ENCODE measurements around the gene CAT.

The CAT gene

DNA sequence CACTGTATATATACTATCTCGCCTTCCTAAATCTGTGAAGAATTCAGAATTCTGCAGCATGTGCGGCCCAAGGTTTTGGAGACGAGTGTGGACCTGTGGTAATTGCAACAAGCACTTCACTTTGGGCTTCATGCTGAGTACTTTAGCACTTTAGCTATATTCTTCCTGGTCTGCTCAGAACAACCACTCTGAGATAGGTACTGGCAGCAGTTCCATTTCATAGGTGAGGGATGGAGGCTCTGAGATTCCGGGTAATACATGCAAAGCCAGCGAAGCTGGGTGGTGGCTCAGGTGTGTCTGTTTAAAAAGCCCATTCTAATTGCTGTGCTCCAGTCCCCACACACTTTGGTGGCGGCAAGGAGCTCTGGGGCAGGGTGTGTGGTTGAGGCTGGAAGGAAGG, 68.4 kb downstream of the CAT start:
- H3K27me3 ChIP-seq (ENCODE audit: control insufficient read depth, low read length), result no peaks in the 10 kb centered on the region
- H3K4me2 ChIP-seq (ENCODE audit: low read length), result no peak overlapping the region
- H3K9me2 ChIP-seq (replicated peaks; ENCODE audit: control insufficient read depth, low read length), result no peaks in the 10 kb centered on the region
- no peaks in the 10 kb centered on the region for H4K20me1 ChIP-seq (ENCODE audit: control insufficient read depth, insufficient read depth, low read depth, low read length)
- no peaks in the 10 kb centered on the region for H3K36me3 ChIP-seq (ENCODE audit: control insufficient read depth, low read length)
- TF ChIP-seq CTCF (IDR thresholded peaks at IDR 0.05; ENCODE audit: low read depth, low read length, poor library complexity, severe bottlenecking) (no peak), EZH2phosphoT487 (IDR thresholded peaks at IDR 0.05; ENCODE audit: borderline replicate concordance, low read length) (no peak)
- no peak overlapping the region for H3K27ac ChIP-seq (ENCODE audit: low read depth, low read length)
- no peak overlapping the region for H3K4me3 ChIP-seq (ENCODE audit: low read length)
- no peaks in the 10 kb centered on the region for H3K4me1 ChIP-seq (ENCODE audit: control insufficient read depth, low read length)
- no peaks in the 10 kb centered on the region for H3F3A ChIP-seq (ENCODE audit: control insufficient read depth, insufficient read depth)
- no peaks in the 10 kb centered on the region for H3K79me2 ChIP-seq (ENCODE audit: control insufficient read depth, low read length)
- no peaks in the 10 kb centered on the region for H3K9me3 ChIP-seq (ENCODE audit: control insufficient read depth, insufficient read depth, low read length)

DNA sequence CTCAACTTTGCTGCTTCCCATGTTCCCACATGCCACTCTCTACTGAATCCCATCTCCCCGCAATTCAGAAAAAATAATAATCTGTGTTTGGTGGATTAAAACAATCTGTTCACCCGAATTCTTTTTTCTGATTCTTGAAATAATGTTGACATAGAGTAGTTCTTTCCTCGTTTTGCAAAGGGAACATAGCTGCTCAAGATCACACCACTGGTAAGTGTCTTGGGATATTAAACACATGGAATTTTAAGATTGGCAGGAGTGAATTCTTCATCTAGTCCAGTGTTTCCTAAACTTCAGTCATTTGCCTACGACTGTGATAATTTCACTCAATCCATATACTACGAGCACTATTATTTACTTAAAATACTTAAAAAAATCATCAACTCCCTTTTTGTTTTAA, 68.9 kb downstream of the CAT start:
- Histone ChIP-seq H4K20me1 (ENCODE audit: control insufficient read depth, insufficient read depth, low read depth, low read length) (no peaks in the 10 kb centered on the region), H3K36me3 (ENCODE audit: control insufficient read depth, low read length) (no peaks in the 10 kb centered on the region), H3K4me3 (ENCODE audit: low read length) (no peak overlapping the region), H3K4me1 (ENCODE audit: control insufficient read depth, low read length) (no peaks in the 10 kb centered on the region), H3K9me3 (ENCODE audit: control insufficient read depth, insufficient read depth, low read length) (no peaks in the 10 kb centered on the region), H3F3A (ENCODE audit: control insufficient read depth, insufficient read depth) (no peaks in the 10 kb centered on the region), H3K9me2 (replicated peaks; ENCODE audit: control insufficient read depth, low read length) (no peaks in the 10 kb centered on the region), H3K27ac (ENCODE audit: low read depth, low read length) (no peak overlapping the region), H3K79me2 (ENCODE audit: control insufficient read depth, low read length) (no peaks in the 10 kb centered on the region), H3K4me2 (ENCODE audit: low read length) (no peak overlapping the region), H3K27me3 (ENCODE audit: control insufficient read depth, low read length) (no peaks in the 10 kb centered on the region)
- TF ChIP-seq CTCF (IDR thresholded peaks at IDR 0.05; ENCODE audit: low read depth, low read length, poor library complexity, severe bottlenecking) (no peak), EZH2phosphoT487 (IDR thresholded peaks at IDR 0.05; ENCODE audit: borderline replicate concordance, low read length) (no peak)

DNA sequence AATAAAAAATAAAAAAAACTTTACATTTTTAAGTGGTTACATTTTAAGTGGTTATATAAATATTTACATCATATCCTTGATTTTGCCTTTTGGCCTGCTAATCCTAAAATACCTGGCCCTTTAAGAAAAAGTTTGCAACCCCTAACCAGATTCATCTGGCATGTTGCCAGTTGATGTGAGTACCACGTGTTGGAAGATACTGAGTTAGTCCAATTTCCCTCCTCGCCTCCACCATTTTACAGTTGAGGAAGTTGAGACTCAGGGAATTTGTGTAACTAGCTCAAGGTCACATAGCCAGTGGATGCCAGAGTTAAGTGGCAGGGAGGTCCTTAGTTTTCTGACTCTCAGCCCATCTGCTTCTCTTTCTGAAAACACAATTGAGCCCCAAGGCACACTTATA, 69.8 kb downstream of the CAT start:
- H3K9me2 ChIP-seq (replicated peaks; ENCODE audit: control insufficient read depth, low read length), result no peaks in the 10 kb centered on the region
- TF ChIP-seq CTCF (IDR thresholded peaks at IDR 0.05; ENCODE audit: low read depth, low read length, poor library complexity, severe bottlenecking) (no peak), EZH2phosphoT487 (IDR thresholded peaks at IDR 0.05; ENCODE audit: borderline replicate concordance, low read length) (no peak)

More for the DNA sequence above, 69.8 kb downstream of the CAT start:
- Histone ChIP-seq H3K4me1 (ENCODE audit: control insufficient read depth, low read length) (no peaks in the 10 kb centered on the region), H3K4me3 (ENCODE audit: low read length) (no peak overlapping the region), H3K9me3 (ENCODE audit: control insufficient read depth, insufficient read depth, low read length) (no peaks in the 10 kb centered on the region), H3K27ac (ENCODE audit: low read depth, low read length) (no peak overlapping the region), H3F3A (ENCODE audit: control insufficient read depth, insufficient read depth) (no peaks in the 10 kb centered on the region), H3K27me3 (ENCODE audit: control insufficient read depth, low read length) (no peaks in the 10 kb centered on the region), H3K36me3 (ENCODE audit: control insufficient read depth, low read length) (no peaks in the 10 kb centered on the region), H3K79me2 (ENCODE audit: control insufficient read depth, low read length) (no peaks in the 10 kb centered on the region), H3K4me2 (ENCODE audit: low read length) (no peak overlapping the region), H4K20me1 (ENCODE audit: control insufficient read depth, insufficient read depth, low read depth, low read length) (no peaks in the 10 kb centered on the region)
